Frontal cortex (tissue), 4 donors: ENCODE data around the gene DDHD1. TPM values are rescaled to one million over a fixed set of nuclear protein-coding genes. Genes with fewer than 3 reads are reported as not detected.

Experiments used
- DNase-seq, 2 donors: peaks; one replicate each; pipeline ENCODE4 v3.0.0; 2012; ENCODE audit warnings: low spot score in 2 of 2
- FAIRE-seq: peaks from 2 replicates; lab custom pipeline; 2012; peaks lifted over from hg19 to GRCh38; lab: Jason Lieb, UNC
- small RNA-seq: library from RNA; depleted of rRNA; stranded (forward); fragments of <200 nt; gene quantifications from one replicate; pipeline ENCODE3, GENCODE V24; 2014
- total RNA-seq: library from RNA; depleted of rRNA; stranded (reverse); fragments of >200 nt; gene quantifications from one replicate; pipeline ENCODE4 v1.2.3, GENCODE V29; 2014
- donor health status: control.
- donor health status: control.
- donor health status: control.

Gene DDHD1
- total RNA-seq, 1 donor from 2014 or later: 24.5 TPM

DNA sequence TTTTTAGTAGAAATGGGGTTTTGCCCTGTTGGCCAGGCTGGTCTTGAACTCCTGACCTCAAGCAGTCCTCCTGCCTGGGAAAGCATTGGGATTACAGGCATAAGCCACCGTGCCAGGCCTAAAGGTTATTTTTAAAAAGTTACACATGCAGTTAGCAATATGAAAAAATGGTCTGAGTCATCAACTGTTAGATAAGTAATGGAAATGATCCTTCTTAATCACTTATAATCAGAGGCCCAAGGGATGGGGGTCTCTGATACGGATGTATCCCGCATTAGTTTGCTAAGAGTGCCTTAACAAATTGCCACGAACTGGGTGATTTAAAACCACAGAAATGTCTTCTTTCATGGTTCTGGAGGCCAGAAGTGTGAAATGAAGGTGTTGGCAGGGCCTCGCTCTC is 148.1 kb downstream of the DDHD1 start:
- FAIRE-seq: no peak

DNA sequence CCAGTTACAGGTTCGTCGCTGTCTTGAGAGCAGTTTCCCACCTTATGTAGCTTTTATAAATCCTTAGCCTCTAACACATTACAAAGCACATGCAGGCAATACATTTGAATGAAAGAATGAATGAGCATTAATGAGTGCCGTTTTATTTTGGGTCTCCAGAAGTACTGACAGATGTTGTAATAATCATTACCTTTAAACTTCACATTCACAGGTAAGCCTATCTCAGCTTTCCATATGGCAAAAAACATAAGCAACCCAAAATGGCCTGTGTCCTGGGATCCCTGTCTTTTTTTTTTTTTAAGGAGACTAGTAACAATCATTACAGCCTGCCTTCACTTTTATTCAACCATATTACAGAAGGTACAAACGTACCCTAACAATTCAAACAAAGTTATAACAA is 149.3 kb downstream of the DDHD1 start:
- FAIRE-seq (no peak), DNase-seq (no peak)

More for the DNA sequence above, 148.1 kb downstream of the DDHD1 start:
- no peak for DNase-seq

DNA sequence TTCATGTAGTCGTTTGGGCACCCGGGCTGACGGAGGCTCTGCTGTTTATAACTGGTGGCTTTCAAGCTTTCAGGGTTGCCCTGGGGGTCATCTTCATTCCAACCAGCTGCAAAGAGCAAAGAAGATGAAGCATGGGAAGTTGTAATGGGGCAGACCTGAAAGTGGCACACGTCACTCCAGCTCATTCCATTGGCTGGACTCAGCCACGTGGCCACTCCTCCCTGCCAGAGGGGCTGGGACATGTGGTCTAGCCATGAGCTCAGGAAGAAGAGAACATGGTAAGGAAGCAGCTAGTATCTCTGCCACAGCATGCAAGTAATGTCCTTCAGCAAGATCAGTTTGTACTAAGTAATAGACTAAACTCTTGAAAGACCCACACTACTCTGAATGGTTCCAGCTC is 150.5 kb downstream of the DDHD1 start:
- no peak for DNase-seq
- no peak for FAIRE-seq

DNA sequence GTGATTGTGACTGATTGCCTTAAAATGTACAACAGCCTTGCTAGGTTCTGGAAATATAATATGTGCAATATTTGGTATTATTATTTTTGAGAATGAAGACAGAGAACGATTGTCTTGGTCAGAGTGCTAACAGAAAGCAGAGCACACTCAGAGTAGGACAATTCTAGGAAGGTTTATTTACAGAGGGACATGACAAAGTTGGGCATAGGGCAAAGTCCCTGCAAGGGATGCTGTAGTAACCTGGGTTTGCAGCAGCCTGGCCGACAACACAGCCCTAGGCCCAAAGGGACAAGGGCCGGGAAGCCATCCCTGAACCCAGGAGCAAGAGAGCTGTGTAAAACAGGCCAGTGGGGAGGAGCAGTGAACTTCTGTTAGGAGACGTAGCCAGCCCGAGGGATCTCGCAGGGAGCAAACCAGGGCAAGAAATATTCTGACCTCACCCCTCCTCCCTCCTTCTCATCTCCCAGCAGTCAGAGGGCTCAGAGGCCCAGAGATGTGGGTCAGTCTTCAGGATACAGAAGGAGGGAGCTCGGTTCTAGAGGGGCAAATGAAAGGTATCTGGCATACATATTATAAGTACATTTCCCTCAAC is 151.2 kb downstream of the DDHD1 start:
- no peak for DNase-seq
- FAIRE-seq: no peak

DNA sequence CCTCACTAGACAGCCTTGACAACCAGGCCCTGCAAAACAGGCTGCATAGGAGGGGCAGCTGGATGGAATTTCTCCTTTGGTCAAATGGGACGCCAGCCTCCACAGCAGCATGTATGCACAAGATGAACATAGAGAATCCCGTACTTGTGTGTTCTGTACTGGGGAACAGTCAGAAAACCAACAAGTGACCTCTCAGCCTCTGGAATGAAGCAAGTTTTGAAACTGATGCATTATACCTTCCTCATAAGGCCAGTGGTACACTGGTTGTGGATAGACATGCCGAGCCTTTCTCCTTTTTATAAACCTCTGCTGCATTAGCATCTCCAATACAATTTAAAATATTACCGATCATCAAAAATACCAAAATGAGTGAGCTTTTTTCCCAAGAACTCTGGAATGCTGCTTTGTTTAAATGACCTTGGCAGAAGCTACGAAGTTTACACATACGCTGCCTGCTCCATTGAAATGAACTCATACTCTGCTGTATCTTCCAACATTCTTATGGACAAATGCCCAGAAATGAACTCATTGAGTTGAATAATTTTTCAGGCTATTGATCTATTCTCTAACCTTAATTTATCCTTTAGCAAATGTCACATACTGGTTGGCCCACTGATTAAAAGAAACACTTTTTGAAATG is 154.6 kb downstream of the DDHD1 start:
- DNase-seq (no peak), FAIRE-seq (no peak)

DNA sequence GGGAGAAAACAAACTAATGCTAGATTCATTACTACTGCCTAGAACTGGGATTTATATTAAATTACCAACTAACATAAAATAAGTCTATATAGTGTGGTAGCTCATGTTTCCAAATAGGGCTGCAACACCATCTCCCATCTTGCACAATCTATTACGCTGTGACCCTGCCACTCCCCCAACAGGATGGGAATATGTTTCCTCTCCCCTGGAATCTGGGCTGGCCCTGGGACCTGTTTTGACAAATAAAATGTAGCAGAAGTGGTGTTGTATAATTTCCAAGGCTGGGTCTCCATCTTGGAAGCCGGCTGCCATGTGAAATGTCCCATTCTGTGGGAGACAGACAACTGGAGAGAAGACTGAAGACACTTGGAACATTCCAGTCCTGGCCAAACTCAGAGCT is 156.6 kb downstream of the DDHD1 start:
- FAIRE-seq (no peak), DNase-seq (no peak)

DNA sequence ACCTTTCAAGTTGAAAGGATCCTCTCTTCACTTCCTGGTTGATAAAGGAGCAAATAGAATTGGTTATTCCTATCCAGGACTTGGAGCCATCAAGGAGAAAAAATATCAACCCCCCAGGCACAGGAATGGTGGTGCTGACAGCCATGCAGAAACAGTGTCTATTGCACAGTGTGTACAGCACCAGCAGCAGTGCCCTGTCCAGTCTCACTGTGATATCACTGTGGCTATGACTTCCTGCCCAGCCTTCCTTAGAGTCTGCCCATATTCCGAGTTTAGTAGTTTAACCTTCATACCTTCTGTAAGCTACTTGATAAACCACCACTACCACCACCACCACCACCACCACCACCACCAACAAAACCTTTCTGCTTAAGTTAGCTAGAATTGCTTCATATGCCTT is 157.1 kb downstream of the DDHD1 start:
- FAIRE-seq (no peak), DNase-seq (no peak)

DNA sequence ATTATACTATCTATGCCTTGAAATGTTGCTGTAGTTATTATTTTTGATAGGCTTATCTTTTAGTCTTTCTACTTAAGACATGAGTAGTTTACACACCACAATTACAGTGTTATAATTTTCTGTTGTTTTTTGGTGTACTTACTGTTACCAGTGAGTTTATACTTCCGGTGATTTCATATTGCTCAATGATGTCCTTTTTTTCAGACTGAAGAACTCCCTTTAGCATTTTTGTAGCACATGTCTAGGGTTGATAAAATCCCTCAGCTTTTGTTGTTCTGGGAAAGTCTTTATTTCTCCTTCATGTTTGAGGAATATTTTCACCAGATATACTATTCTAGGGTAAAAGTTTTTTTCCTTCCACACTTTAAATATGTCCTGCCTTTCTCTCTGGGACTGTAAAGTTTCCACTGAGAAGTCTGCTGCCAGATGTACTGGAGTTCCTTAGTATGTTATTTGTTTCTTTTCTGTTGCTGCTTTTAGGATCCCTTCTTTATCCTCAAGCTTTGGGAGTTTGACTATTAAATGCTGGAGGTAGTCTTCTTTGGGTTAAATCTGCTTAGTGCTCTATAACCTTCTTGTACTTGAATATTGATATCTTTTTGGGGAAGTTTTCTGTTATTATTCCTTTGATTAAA is 160.8 kb downstream of the DDHD1 start:
- FAIRE-seq (peak; percentile 3), DNase-seq (no peak)

DNA sequence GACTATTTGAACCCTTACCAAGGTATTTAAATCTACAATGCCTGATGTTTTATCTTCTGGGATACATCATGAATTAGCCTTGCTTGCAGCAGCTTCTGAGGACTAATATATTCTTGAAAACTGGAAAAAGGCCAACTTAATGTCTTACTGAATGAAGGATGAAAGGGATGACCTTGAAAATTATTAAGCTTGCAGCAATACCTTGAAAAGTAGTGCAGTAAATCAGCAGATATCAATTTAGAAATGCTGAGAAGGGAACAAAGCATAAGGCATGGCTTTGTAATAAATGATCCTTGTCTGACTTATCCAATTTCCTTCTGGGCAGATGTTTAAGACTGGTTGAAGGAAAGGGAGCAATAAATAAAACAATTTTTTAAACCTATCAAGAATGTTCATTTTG is 165.0 kb downstream of the DDHD1 start:
- FAIRE-seq (no peak), DNase-seq (no peak)

DNA sequence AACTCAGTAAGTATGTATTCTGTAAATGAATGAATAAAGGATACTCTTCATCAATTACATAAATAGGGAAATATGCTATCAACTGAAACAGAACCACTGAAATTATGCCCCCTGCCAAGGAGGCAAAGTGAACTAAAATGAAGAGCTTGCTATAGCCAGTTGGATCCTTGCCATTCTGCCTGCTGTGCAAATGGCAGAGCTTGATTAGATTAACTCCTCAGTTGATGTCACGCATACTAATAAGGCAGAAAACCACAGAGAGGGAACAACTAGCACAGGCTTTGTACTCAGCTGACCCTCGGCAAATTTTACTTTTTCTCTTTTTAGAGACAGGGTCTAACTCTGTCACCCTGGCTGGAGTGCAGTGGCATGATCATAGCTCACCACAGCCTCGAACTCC is 165.6 kb downstream of the DDHD1 start:
- no peak for FAIRE-seq
- no peak for DNase-seq

DNA sequence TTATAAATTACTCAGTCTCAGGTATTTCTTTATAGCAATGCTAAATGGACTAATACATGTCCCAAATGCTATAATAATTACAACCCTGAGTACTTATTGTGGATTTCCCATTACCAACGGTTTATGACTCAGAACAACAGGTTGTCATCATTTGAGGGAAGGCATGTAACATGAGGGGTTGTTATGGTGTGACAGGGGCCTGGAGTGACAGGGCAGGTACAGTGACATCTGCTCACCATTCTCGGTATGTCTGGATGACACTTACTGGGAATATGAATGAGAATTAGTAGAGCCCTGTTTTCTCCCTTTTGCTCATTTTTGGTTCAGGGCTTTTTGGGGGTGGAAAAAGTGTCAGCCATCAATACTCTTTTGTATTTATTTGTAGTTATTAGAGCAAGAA is 166.1 kb downstream of the DDHD1 start:
- no peak for FAIRE-seq
- no peak for DNase-seq

Small RNA genes within 50 kb of the gene (small RNA-seq; reads per million reads assigned to genes)
- gene AL352979.1: not detected

Other genes with a start within 250 kb of the DDHD1 start
- 75.8 TPM for gene FERMT2, start 202.3 kb downstream of the DDHD1 start, total RNA-seq